Activated CD4-positive, alpha-beta memory T cell treated with anti-CD3 and anti-CD28 coated beads, Interleukin-2, amount 10 ng/mL, durations not matched to agents 7 days and 5 days (primary cell): ENCODE data around the gene POC1A. TPM values are rescaled to one million over a fixed set of nuclear protein-coding genes. Genes with fewer than 3 reads are reported as not detected.
"Not testable (repeated sequence)": the region's sequence is repeated elsewhere in the genome, so short reads cannot be mapped to it uniquely, and the experiment has no call there.

Source experiments
- CTCF ChIA-PET: fragments of 350-600 bp; sonication (Branson Sonifier 250); formaldehyde crosslinking; loops from one replicate; lab custom pipeline; 2021; ENCODE audit warnings: antibody characterized with exemption, inconsistent platforms; lab: Charles Lee
- POLR2A ChIA-PET: fragments of 350-600 bp; sonication (Branson Sonifier 250); formaldehyde crosslinking; loops from one replicate; lab custom pipeline; 2021; ENCODE audit warnings: antibody characterized with exemption; lab: Charles Lee
- DNase-seq: peaks from one replicate; pipeline ENCODE4 v3.0.0-alpha.2; 2020
- H3K27ac Mint-ChIP-seq: one replicate; pipeline ENCODE4 v1.8.0; 2021; ENCODE audit warnings: mild to moderate bottlenecking, mixed read lengths
- H3K27me3 Mint-ChIP-seq: one replicate; pipeline ENCODE4 v1.8.0; 2021; ENCODE audit warnings: mixed read lengths
- H3K36me3 Mint-ChIP-seq: one replicate; pipeline ENCODE4 v1.8.0; 2021; ENCODE audit warnings: low read depth, mixed read lengths
- H3K4me1 Mint-ChIP-seq: one replicate; pipeline ENCODE4 v1.8.0; 2021; ENCODE audit warnings: mixed read lengths
- H3K4me3 Mint-ChIP-seq: one replicate; pipeline ENCODE4 v1.8.0; 2021; ENCODE audit warnings: mild to moderate bottlenecking, mixed read lengths
- H3K9me3 Mint-ChIP-seq: one replicate; pipeline ENCODE4 v1.8.0; 2021; ENCODE audit warnings: mixed read lengths
- total RNA-seq, 2 experiments: library from RNA; stranded (reverse); gene quantifications; one replicate each; pipeline ENCODE4 v1.2.3, GENCODE V29; 2021

POC1A gene
- total RNA-seq, 2 experiments from 2014 or later, result 24.8 to 25.6 TPM

- H3K9me3 Mint-ChIP-seq, result no peaks in the 10 kb centered on the region
- no peaks in the 10 kb centered on the region for H3K36me3 Mint-ChIP-seq
- H3K4me1 Mint-ChIP-seq, result no peaks in the 10 kb centered on the region
- DNase-seq, result no peak
- H3K27ac Mint-ChIP-seq, result no peak overlapping the region
- H3K27me3 Mint-ChIP-seq, result no peaks in the 10 kb centered on the region
- H3K4me3 Mint-ChIP-seq, result no peak overlapping the region
- ChIA-PET POLR2A (no interaction called here), CTCF (no interaction called here)
Measured at GRCh38 chr3:52034651-52035050, 119.6 kb downstream of the POC1A start.

- H3K36me3 Mint-ChIP-seq, result no peaks in the 10 kb centered on the region
- no peaks in the 10 kb centered on the region for H3K9me3 Mint-ChIP-seq
- H3K27ac Mint-ChIP-seq, result no peak overlapping the region
- no peaks in the 10 kb centered on the region for H3K27me3 Mint-ChIP-seq
- no peak for DNase-seq
- CTCF ChIA-PET, result no interaction called here
- no peaks in the 10 kb centered on the region for H3K4me1 Mint-ChIP-seq
- POLR2A ChIA-PET, result no interaction called here
- no peak overlapping the region for H3K4me3 Mint-ChIP-seq
Measured at GRCh38 chr3:52034212-52034611, 120.0 kb downstream of the POC1A start.

GRCh38 chr3:52033748-52034147 is 120.5 kb downstream of the POC1A start:
- H3K4me1 Mint-ChIP-seq, DNase-seq, POLR2A ChIA-PET, H3K4me3 Mint-ChIP-seq, H3K27me3 Mint-ChIP-seq, H3K36me3 Mint-ChIP-seq, H3K27ac Mint-ChIP-seq, H3K9me3 Mint-ChIP-seq, CTCF ChIA-PET: not testable (repeated sequence)

- Mint-ChIP-seq H3K4me1 (no peaks in the 10 kb centered on the region), H3K27me3 (no peaks in the 10 kb centered on the region), H3K27ac (no peak overlapping the region), H3K9me3 (no peaks in the 10 kb centered on the region), H3K36me3 (no peaks in the 10 kb centered on the region), H3K4me3 (no peak overlapping the region)
- CTCF ChIA-PET, result no interaction called here
- DNase-seq, result no peak
- POLR2A ChIA-PET, result no interaction called here
Measured at GRCh38 chr3:52032702-52033408, 121.4 kb downstream of the POC1A start.

- CTCF ChIA-PET, result no interaction called here
- Mint-ChIP-seq H3K27ac (no peak overlapping the region), H3K9me3 (no peaks in the 10 kb centered on the region), H3K36me3 (no peaks in the 10 kb centered on the region), H3K27me3 (no peaks in the 10 kb centered on the region), H3K4me1 (no peaks in the 10 kb centered on the region), H3K4me3 (no peak overlapping the region)
- POLR2A ChIA-PET, result interaction anchor here (1.0 kb wide), 1 partner anchor 9 kb away, joined by 3 read pairs; no protein-coding TSS in a partner anchor
- DNase-seq, result no peak
Measured at GRCh38 chr3:52031896-52032295, 122.3 kb downstream of the POC1A start.

GRCh38 chr3:52030714-52031310 is 123.4 kb downstream of the POC1A start:
- H3K4me3 Mint-ChIP-seq, result no peak overlapping the region
- H3K36me3 Mint-ChIP-seq, result no peaks in the 10 kb centered on the region
- no peak overlapping the region for H3K27ac Mint-ChIP-seq
- no peaks in the 10 kb centered on the region for H3K9me3 Mint-ChIP-seq
- no peaks in the 10 kb centered on the region for H3K27me3 Mint-ChIP-seq
- no peak for DNase-seq
- POLR2A ChIA-PET, result interaction anchor here (1.0 kb wide), 1 partner anchor 10 kb away, joined by 3 read pairs; no protein-coding TSS in a partner anchor
- CTCF ChIA-PET, result no interaction called here
- no peaks in the 10 kb centered on the region for H3K4me1 Mint-ChIP-seq

- Mint-ChIP-seq H3K4me3 (no peak overlapping the region), H3K27ac (no peak overlapping the region), H3K36me3 (no peaks in the 10 kb centered on the region), H3K9me3 (no peaks in the 10 kb centered on the region), H3K27me3 (no peaks in the 10 kb centered on the region), H3K4me1 (no peaks in the 10 kb centered on the region)
- DNase-seq, result no peak
- CTCF ChIA-PET, result no interaction called here
- POLR2A ChIA-PET, result no interaction called here
Measured at GRCh38 chr3:52029535-52029934, 124.7 kb downstream of the POC1A start.

- Mint-ChIP-seq H3K27me3 (no peaks in the 10 kb centered on the region), H3K4me1 (no peaks in the 10 kb centered on the region), H3K4me3 (no peak overlapping the region), H3K9me3 (no peaks in the 10 kb centered on the region), H3K36me3 (no peaks in the 10 kb centered on the region), H3K27ac (no peak overlapping the region)
- no peak for DNase-seq
- ChIA-PET POLR2A (no interaction called here), CTCF (no interaction called here)
Measured at GRCh38 chr3:52029053-52029452, 125.2 kb downstream of the POC1A start.

- no peak for DNase-seq
- H3K4me1 Mint-ChIP-seq, result no peaks in the 10 kb centered on the region
- CTCF ChIA-PET, result interaction anchor here (0.6 kb wide), 1 partner anchor 33 kb away, joined by 3 read pairs; the partner anchor contains the start of gene RPL29
- H3K36me3 Mint-ChIP-seq, result no peaks in the 10 kb centered on the region
- H3K4me3 Mint-ChIP-seq, result no peak overlapping the region
- POLR2A ChIA-PET, result no interaction called here
- no peaks in the 10 kb centered on the region for H3K9me3 Mint-ChIP-seq
- H3K27ac Mint-ChIP-seq, result no peak overlapping the region
- H3K27me3 Mint-ChIP-seq, result no peaks in the 10 kb centered on the region
Measured at GRCh38 chr3:52028572-52028971, 125.7 kb downstream of the POC1A start.

- no peaks in the 10 kb centered on the region for H3K9me3 Mint-ChIP-seq
- no peaks in the 10 kb centered on the region for H3K27me3 Mint-ChIP-seq
- no peak overlapping the region for H3K27ac Mint-ChIP-seq
- H3K4me1 Mint-ChIP-seq, result no peaks in the 10 kb centered on the region
- CTCF ChIA-PET, result no interaction called here
- POLR2A ChIA-PET, result no interaction called here
- H3K4me3 Mint-ChIP-seq, result no peak overlapping the region
- H3K36me3 Mint-ChIP-seq, result no peaks in the 10 kb centered on the region
- DNase-seq, result no peak
Measured at GRCh38 chr3:52026041-52026440, 128.2 kb downstream of the POC1A start.

- CTCF ChIA-PET, result interaction anchor here (0.6 kb wide), 1 partner anchor 542 kb away, joined by 3 read pairs; no protein-coding TSS in a partner anchor
- DNase-seq, result no peak
- Mint-ChIP-seq H3K4me1 (no peaks in the 10 kb centered on the region), H3K9me3 (no peaks in the 10 kb centered on the region), H3K36me3 (no peaks in the 10 kb centered on the region), H3K27ac (no peak overlapping the region), H3K27me3 (no peaks in the 10 kb centered on the region), H3K4me3 (no peak overlapping the region)
- POLR2A ChIA-PET, result no interaction called here
Measured at GRCh38 chr3:52025453-52025852, 128.8 kb downstream of the POC1A start.
